KOPT-K1 (cell line): ENCODE results near the gene IZUMO1R.
"Not testable (repeated sequence)": the region's sequence is repeated elsewhere in the genome, so short reads cannot be mapped to it uniquely, and the experiment has no call there.

Source experiments
- H3K27ac ChIP-seq: fragments of 200-600 bp; sonication (generic); 2 replicates; pipeline ENCODE4 v1.5.1; 2016; ENCODE audit warnings: antibody characterized with exemption, mild to moderate bottlenecking, low read depth, low read length; ENCODE audit not compliant: poor library complexity, severe bottlenecking
- H3K36me3 ChIP-seq: fragments of 200-600 bp; sonication (generic); 2 replicates; pipeline ENCODE4 v1.5.1; 2017; ENCODE audit warnings: antibody characterized with exemption, mild to moderate bottlenecking, low read length, moderate library complexity; ENCODE audit not compliant: insufficient read depth
- H3K9me3 ChIP-seq: fragments of 200-600 bp; sonication (generic); 2 replicates; pipeline ENCODE4 v1.5.1; 2017; ENCODE audit warnings: antibody characterized with exemption, low read length, mild to moderate bottlenecking; ENCODE audit not compliant: insufficient read depth, poor library complexity, severe bottlenecking

Gene IZUMO1R

GRCh38 chr11:94303966-94304958 is at the start of gene IZUMO1R:
Gene IZUMO1R (plus strand): TSS chr11:94304580. CDS start chr11:94305637, 1,057 bp downstream.
- H3K36me3 ChIP-seq = no peaks in the 10 kb centered on the region
- no peak within 1 kb of the TSS for H3K27ac ChIP-seq
- H3K9me3 ChIP-seq = no peaks in the 10 kb centered on the region

- H3K9me3 ChIP-seq = no peaks in the 10 kb centered on the region
- no peak overlapping the region for H3K27ac ChIP-seq
- H3K36me3 ChIP-seq = no peaks in the 10 kb centered on the region
Measured at GRCh38 chr11:94271885-94272372, 32.5 kb upstream of the IZUMO1R start.

DNA sequence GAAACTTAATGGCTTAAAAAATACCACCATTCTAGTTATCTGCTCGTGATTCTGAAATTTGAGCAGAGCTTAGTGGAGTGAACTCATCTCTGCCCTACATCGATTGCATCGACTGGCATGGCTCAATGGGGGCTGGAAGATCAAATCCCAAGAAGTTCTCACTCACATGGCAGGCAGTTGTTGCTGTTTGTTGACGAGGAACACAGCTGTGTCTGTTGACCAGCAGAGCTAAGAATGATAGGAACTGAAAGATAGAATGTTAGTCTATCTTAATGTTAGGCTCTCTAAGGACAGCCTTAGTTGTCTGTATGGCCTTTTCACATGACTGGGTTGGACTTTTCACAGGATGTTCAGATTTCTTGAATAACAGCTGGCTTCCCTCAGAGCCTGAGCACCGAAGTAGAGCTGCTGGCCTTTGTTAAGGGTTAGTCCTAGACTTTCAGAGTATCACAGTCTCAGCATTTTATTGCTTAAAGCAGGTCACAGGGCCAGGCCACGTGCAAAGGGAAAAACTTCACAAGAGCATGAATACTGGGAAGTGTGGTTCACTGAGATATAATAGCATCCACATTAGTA is 31.6 kb upstream of the IZUMO1R start:
- Histone ChIP-seq H3K9me3 (no peaks in the 10 kb centered on the region), H3K36me3 (no peaks in the 10 kb centered on the region), H3K27ac (no peak overlapping the region)

DNA sequence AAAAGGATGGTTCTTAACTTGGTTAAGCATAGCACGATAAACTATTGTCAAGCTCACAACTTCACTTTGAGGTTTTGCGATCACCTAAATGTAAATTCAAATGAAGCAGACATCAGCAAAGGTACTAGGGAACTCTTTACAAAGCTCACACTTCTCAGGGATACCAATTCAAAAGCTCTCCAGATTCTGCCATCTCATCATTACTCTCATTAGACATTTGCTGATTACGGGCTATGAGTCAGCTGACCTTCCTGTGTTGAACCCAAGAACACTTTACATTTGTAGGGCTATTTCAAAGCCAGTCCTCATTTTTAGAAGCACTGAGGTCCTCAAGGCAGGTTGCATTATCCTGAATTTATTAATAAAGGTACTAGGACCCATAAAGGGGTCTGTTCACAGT is 28.4 kb upstream of the IZUMO1R start:
- no peaks in the 10 kb centered on the region for H3K9me3 ChIP-seq
- H3K36me3 ChIP-seq = no peaks in the 10 kb centered on the region
- no peak overlapping the region for H3K27ac ChIP-seq

GRCh38 chr11:94276943-94277342 is 27.4 kb upstream of the IZUMO1R start:
- Histone ChIP-seq H3K9me3 (no peaks in the 10 kb centered on the region), H3K36me3 (no peaks in the 10 kb centered on the region), H3K27ac (no peak overlapping the region)

DNA sequence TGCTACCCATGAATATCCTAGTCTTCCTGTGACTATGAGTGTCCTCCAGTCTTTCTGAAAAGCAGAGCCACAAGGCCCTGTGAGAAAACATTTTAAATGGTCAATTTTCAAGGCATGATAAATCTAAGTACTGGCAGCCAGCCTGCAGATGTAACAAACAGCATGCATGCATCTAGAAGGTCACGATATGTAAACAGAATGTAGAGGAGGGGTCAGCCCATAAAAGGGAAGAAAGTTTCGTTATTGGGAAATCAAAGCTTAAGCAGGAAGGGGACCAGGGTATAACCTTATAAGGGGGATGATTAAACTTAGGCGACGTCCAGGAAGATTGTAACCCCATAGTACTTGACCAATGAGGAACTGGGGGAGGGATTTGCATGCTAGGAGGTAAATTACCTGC is 26.2 kb upstream of the IZUMO1R start:
- not testable (repeated sequence) for H3K36me3 ChIP-seq, H3K9me3 ChIP-seq, H3K27ac ChIP-seq

DNA sequence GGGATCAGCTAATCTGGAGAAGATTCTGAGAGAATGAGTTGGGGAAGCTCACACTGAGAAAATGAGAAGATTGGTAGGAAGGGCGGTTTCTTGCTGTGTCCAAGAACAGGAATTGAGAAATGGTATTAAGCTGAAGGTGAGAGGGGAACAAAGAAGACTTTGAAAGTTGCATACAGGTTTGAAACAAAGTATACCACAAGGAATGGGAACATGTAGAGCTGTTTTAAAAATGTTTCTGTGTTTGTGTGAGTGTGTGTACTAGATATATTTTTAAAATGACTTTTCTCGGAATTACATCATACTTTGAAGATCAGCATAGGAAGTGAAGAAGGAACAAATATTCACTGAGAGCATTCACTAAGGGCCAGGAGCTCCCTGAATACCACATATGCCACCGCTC is 24.4 kb upstream of the IZUMO1R start:
- no peak overlapping the region for H3K27ac ChIP-seq
- H3K36me3 ChIP-seq = no peaks in the 10 kb centered on the region
- no peaks in the 10 kb centered on the region for H3K9me3 ChIP-seq

- no peak overlapping the region for H3K27ac ChIP-seq
- H3K36me3 ChIP-seq = no peaks in the 10 kb centered on the region
- no peaks in the 10 kb centered on the region for H3K9me3 ChIP-seq
Measured at GRCh38 chr11:94281324-94281723, 23.1 kb upstream of the IZUMO1R start.

DNA sequence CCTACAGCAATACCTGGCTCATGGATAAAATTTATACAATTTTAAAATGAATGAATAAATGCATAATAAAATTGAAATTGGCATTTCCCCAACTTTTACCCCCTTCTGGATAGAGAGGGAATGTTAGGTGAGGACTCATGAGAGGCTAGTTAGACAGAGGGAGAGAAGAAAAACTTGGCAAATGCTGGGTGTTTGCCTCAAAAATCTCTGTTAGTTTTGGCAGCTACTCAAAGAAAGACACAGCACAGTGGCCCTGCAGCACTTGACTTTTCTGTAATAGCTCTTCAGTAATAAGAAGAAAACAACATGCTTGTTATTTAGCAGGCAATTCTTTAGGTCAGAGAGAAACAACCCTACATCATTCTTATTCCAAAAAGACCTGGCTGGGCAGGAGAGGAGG is 20.7 kb upstream of the IZUMO1R start:
- no peaks in the 10 kb centered on the region for H3K9me3 ChIP-seq
- H3K27ac ChIP-seq = no peak overlapping the region
- no peaks in the 10 kb centered on the region for H3K36me3 ChIP-seq

- Histone ChIP-seq H3K27ac (no peak overlapping the region), H3K9me3 (no peaks in the 10 kb centered on the region), H3K36me3 (no peaks in the 10 kb centered on the region)
Measured at GRCh38 chr11:94295534-94295933, 8.8 kb upstream of the IZUMO1R start.

- Histone ChIP-seq H3K9me3 (no peaks in the 10 kb centered on the region), H3K27ac (no peak overlapping the region), H3K36me3 (no peaks in the 10 kb centered on the region)
Measured at GRCh38 chr11:94297985-94298576, 6.3 kb upstream of the IZUMO1R start.

DNA sequence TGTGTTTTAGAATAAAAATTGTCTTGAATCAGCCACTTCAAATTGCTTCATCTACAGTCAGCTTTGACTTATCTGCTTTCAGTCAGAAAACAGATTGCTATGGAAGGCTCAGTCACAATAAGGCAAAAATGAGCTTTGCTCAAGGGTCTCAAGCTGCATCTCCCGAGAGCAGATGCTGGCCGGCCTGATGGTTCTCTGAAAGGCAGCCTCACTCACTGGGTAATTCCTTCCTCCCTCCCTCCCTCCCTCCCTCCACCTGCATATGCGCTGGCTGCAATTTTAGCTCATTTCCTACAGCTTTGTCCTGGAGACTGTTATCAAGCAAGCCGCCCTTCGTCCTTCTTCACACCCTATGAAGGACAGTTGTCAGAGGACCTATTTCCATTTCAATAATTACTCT is 1.6 kb upstream of the IZUMO1R start:
- H3K27ac ChIP-seq = no peak overlapping the region
- H3K36me3 ChIP-seq = no peaks in the 10 kb centered on the region
- H3K9me3 ChIP-seq = no peaks in the 10 kb centered on the region

- H3K36me3 ChIP-seq = no peaks in the 10 kb centered on the region
- no peak overlapping the region for H3K27ac ChIP-seq
- H3K9me3 ChIP-seq = no peaks in the 10 kb centered on the region
Measured at GRCh38 chr11:94305146-94305545, 766 bp downstream of the IZUMO1R start.

GRCh38 chr11:94307101-94307791 is 2.9 kb downstream of the IZUMO1R start:
- no peak overlapping the region for H3K27ac ChIP-seq
- no peaks in the 10 kb centered on the region for H3K36me3 ChIP-seq
- H3K9me3 ChIP-seq = no peaks in the 10 kb centered on the region

- no peaks in the 10 kb centered on the region for H3K36me3 ChIP-seq
- no peaks in the 10 kb centered on the region for H3K9me3 ChIP-seq
- no peak overlapping the region for H3K27ac ChIP-seq
Measured at GRCh38 chr11:94308024-94308423, 3.6 kb downstream of the IZUMO1R start.
